ENCODE data around the gene DUSP15. TPM values are rescaled to one million over a fixed set of nuclear protein-coding genes. Genes with fewer than 3 reads are reported as not detected.

The DUSP15 gene
- polyA plus RNA-seq, 3 donors = not detected

DNA sequence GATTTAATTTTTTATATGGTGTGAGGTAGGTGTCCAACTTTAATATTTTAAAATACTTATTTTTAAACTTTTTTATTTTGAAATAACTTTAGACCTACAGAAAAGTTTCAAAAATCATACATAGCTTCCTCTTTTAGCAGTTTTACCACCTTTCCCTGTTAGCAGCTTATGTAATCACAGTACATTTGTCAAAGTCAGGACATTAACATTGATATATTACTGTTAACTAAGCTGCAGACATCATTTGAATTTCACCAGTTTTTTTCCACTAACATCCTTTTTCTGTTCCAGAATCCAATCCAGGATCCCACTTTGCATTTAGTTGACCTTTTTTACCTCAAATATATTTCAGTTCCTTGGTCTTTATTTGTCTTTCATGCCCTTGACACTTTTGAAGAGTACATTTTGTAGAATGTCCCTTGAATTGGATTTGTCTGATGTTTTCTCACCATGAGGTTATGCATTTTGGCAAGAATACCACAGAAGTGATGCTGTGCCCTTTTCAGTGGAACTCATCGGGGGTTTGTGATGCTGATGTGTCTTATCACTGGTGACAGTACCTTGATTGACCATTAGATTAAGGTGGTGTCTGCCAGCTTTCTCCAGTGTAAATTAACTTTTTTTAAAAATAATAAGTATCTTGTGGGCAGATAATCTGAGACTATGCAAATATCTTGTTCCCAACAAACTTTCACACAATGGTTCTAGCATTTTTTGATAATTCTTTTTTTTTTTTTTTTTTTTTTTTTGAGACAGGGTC lies 33.5 kb upstream of the DUSP15 start:
- H3K27ac Mint-ChIP-seq = no peak overlapping the region
- H3K4me3 ChIP-seq (replicated peaks in 1 of 3; ENCODE audit: low read depth in 2 of 3, low read length in 3 of 3) = no peak overlapping the region
- H3K79me2 ChIP-seq (ENCODE audit: insufficient read depth, low read length) = no peaks in the 10 kb centered on the region
- no peak overlapping the region for H3K4me2 ChIP-seq (replicated peaks; ENCODE audit: extremely low read depth, low read length, poor library complexity, severe bottlenecking)
- H3K36me3 Mint-ChIP-seq = no peaks in the 10 kb centered on the region
- peaks cover 3% of the 10 kb centered on the region for H3K4me1 Mint-ChIP-seq
- no peak overlapping the region for H3K27ac ChIP-seq (ENCODE audit: low read depth in 1 of 2, low read length in 2 of 2)
- no CpG with 5 or more reads among the region's 1 CpG for WGBS (ENCODE audit: insufficient coverage)
- no peak for TF ChIP-seq CTCF (IDR thresholded peaks at IDR 0.05)
- H2AFZ ChIP-seq (ENCODE audit: insufficient read depth, low read depth, low read length, poor library complexity, severe bottlenecking) = no peak overlapping the region
- no peak overlapping the region for H3K9ac ChIP-seq (ENCODE audit: insufficient read depth, low read length, poor library complexity, severe bottlenecking)
- H3K9me3 ChIP-seq (replicated peaks in 1 of 2; ENCODE audit: control insufficient read depth in 1 of 2, insufficient read depth in 1 of 2, low read length in 2 of 2) = no peaks in the 10 kb centered on the region
- no peaks in the 10 kb centered on the region for H3K36me3 ChIP-seq (replicated peaks in 1 of 2; ENCODE audit: control insufficient read depth in 1 of 2, insufficient read depth in 2 of 2, low read length in 2 of 2)
- intact Hi-C loops (cut with micrococcal nuclease) = no loop called here
- no peaks in the 10 kb centered on the region for H3K27me3 ChIP-seq (ENCODE audit: control insufficient read depth in 2 of 2, insufficient read depth in 2 of 2, low read length in 2 of 2)
- no peaks in the 10 kb centered on the region for H4K20me1 ChIP-seq (ENCODE audit: insufficient read depth, low read length)
- no peaks in the 10 kb centered on the region for H3K9me3 Mint-ChIP-seq
- no peak for DNase-seq
- H3K27me3 Mint-ChIP-seq (ENCODE audit: low read depth in 3 of 3) = peaks cover 1 to 2% (median 1%) of the 10 kb centered on the region in 3 donors
- H3K4me1 ChIP-seq (ENCODE audit: control insufficient read depth in 1 of 2, insufficient read depth in 2 of 2, low read length in 2 of 2) = no peaks in the 10 kb centered on the region
- H3K4me3 Mint-ChIP-seq = no peak overlapping the region

DNA sequence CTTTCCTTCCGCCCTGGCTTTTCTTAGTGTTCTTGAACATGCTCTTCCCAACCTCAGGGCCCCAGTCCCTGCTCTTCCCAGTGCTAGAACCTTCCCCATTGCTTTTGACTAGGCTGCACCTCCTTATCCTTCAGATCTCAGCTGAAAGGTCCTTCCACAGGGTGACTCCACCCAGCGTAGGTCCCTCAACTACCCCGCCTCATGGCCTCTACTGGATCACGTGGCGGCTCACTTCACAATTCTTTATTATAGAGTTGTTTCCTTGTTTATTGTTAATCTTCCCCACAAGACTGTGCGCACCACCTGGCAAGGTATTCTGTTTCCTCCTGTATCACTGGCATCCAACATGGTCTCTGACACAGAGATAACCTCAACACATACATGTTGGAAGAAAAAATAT lies 31.3 kb upstream of the DUSP15 start:
- Histone ChIP-seq H3K4me1 (ENCODE audit: control insufficient read depth in 1 of 2, insufficient read depth in 2 of 2, low read length in 2 of 2) (no peaks in the 10 kb centered on the region), H4K20me1 (ENCODE audit: insufficient read depth, low read length) (no peaks in the 10 kb centered on the region), H3K27ac (ENCODE audit: low read depth in 1 of 2, low read length in 2 of 2) (no peak overlapping the region), H3K4me3 (replicated peaks in 1 of 3; ENCODE audit: low read depth in 2 of 3, low read length in 3 of 3) (no peak overlapping the region), H3K36me3 (replicated peaks in 1 of 2; ENCODE audit: control insufficient read depth in 1 of 2, insufficient read depth in 2 of 2, low read length in 2 of 2) (no peaks in the 10 kb centered on the region), H3K9me3 (replicated peaks in 1 of 2; ENCODE audit: control insufficient read depth in 1 of 2, insufficient read depth in 1 of 2, low read length in 2 of 2) (no peaks in the 10 kb centered on the region), H3K27me3 (ENCODE audit: control insufficient read depth in 2 of 2, insufficient read depth in 2 of 2, low read length in 2 of 2) (no peaks in the 10 kb centered on the region), H3K79me2 (ENCODE audit: insufficient read depth, low read length) (no peaks in the 10 kb centered on the region), H2AFZ (ENCODE audit: insufficient read depth, low read depth, low read length, poor library complexity, severe bottlenecking) (no peak overlapping the region), H3K9ac (ENCODE audit: insufficient read depth, low read length, poor library complexity, severe bottlenecking) (no peak overlapping the region), H3K4me2 (replicated peaks; ENCODE audit: extremely low read depth, low read length, poor library complexity, severe bottlenecking) (no peak overlapping the region)
- 80% methylated on average over 1 of the region's 6 CpGs for WGBS (ENCODE audit: insufficient coverage)
- peaks cover 3% of the 10 kb centered on the region for H3K4me1 Mint-ChIP-seq
- no peaks in the 10 kb centered on the region for H3K36me3 Mint-ChIP-seq
- H3K27ac Mint-ChIP-seq = no peak overlapping the region
- no peak for TF ChIP-seq CTCF (IDR thresholded peaks at IDR 0.05)
- H3K9me3 Mint-ChIP-seq = no peaks in the 10 kb centered on the region
- no peak overlapping the region for H3K4me3 Mint-ChIP-seq
- H3K27me3 Mint-ChIP-seq (ENCODE audit: low read depth in 3 of 3) = peaks cover 1 to 2% (median 1%) of the 10 kb centered on the region in 3 donors
- no peak for DNase-seq
- intact Hi-C loops (cut with micrococcal nuclease) = no loop called here

All from CD14-positive monocyte (primary cell).